OCI-LY3 (cell line): Measurements from ENCODE around the gene CSPG5.

Experiments used
- H2AFZ ChIP-seq: fragments of 200-600, 300-600 bp; shearing (Covaris generic); 2 replicates; pipeline ENCODE4 v1.6.0; 2014; ENCODE audit warnings: antibody characterized with exemption, low read depth, low read length
- H3K27ac ChIP-seq: fragments of 200-600, 300-600 bp; sonication (generic); 2 replicates; pipeline ENCODE4 v1.5.1; 2014; ENCODE audit warnings: mild to moderate bottlenecking, low read length, moderate library complexity, mixed read lengths
- H3K27me3 ChIP-seq: fragments of 200-600, 300-600 bp; sonication (generic); 2 replicates; pipeline ENCODE4 v1.6.1; 2014; ENCODE audit warnings: low read depth, low read length, mixed read lengths
- H3K36me3 ChIP-seq: fragments of 200-600, 300-600 bp; sonication (generic); replicated peaks from 2 replicates; pipeline ENCODE3; 2014; ENCODE audit warnings: low read depth, low read length, mixed read lengths
- H3K4me1 ChIP-seq: fragments of 300-600, 200-600 bp; sonication (generic); 2 replicates; pipeline ENCODE4 v1.6.1; 2014; ENCODE audit warnings: low read length, mixed read lengths
- H3K4me2 ChIP-seq: fragments of 200-600, 300-600 bp; sonication (generic); 2 replicates; pipeline ENCODE4 v1.6.1; 2014; ENCODE audit warnings: low read length, mixed read lengths
- H3K4me3 ChIP-seq: fragments of 300-600, 200-600 bp; sonication (generic); 2 replicates; pipeline ENCODE4 v1.5.1; 2014; ENCODE audit warnings: antibody characterized with exemption, mild to moderate bottlenecking, low read length, moderate library complexity
- H3K79me2 ChIP-seq: fragments of 300-600, 200-600 bp; shearing (Covaris generic); 2 replicates; pipeline ENCODE4 v1.6.1; 2014; ENCODE audit warnings: mild to moderate bottlenecking, low read length, mixed read lengths
- H3K9ac ChIP-seq: fragments of 300-600, 200-600 bp; shearing (Covaris generic); 2 replicates; pipeline ENCODE4 v1.6.0; 2014; ENCODE audit warnings: mild to moderate bottlenecking, low read length, moderate library complexity
- H3K9me3 ChIP-seq: fragments of 200-600, 300-600 bp; shearing (Covaris generic); 2 replicates; pipeline ENCODE4 v1.6.1; 2014; ENCODE audit warnings: low read length, mixed read lengths; ENCODE audit not compliant: insufficient read depth
- H4K20me1 ChIP-seq: fragments of 200-600, 300-600 bp; sonication (generic); 2 replicates; pipeline ENCODE4 v1.6.1; 2016; ENCODE audit warnings: low read length, mixed read lengths; ENCODE audit not compliant: insufficient read depth
- CTCF ChIP-seq: fragments of 200-600, 300-600 bp; sonication (generic); IDR thresholded peaks from 2 replicates; pipeline ENCODE4 v1.5.1; 2014; ENCODE audit warnings: antibody characterized with exemption, low read length, low read depth
- EZH2phosphoT487 ChIP-seq: fragments of 200-600 bp; shearing (Covaris generic); IDR thresholded peaks from 2 replicates; pipeline ENCODE4 v1.6.1; 2018; ENCODE audit warnings: antibody characterized with exemption, mixed run types, low read depth

The CSPG5 gene

DNA sequence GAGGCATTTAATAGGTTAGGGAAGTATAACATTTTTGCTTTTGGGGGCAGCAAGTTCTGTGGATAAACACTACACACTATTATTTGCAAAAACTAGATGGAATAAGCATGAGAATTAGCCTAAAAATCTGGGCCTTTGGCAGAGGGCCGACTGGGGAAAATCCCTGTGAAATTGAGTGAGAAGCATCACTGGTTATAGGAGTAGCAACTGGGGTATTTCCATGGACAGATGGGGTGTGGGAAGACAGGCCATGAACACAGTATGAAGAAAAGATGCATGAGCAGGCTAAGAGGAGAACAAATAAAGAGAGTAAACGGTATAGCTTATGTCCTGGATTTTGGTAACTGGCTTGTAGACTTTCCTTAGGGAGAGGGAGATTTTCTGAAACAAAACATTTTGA is 32.9 kb upstream of the CSPG5 start:
- H3K79me2 ChIP-seq = 0 out of 2 replicates have a peak, but pooled peaks cover 7% of the 10 kb centered on the region
- H3K4me1 ChIP-seq = peaks cover 3% of the 10 kb centered on the region; the same call in 1 of the 2 replicates
- no peak overlapping the region for H2AFZ ChIP-seq
- no peak overlapping the region for H3K4me3 ChIP-seq
- TF ChIP-seq CTCF (no peak), EZH2phosphoT487 (no peak)
- H4K20me1 ChIP-seq = no peaks in the 10 kb centered on the region; the same call in 1 of the 2 replicates
- peaks cover 67% of the 10 kb centered on the region for H3K36me3 ChIP-seq
- H3K4me2 ChIP-seq = no peak overlapping the region
- H3K27me3 ChIP-seq = no peaks in the 10 kb centered on the region
- H3K9me3 ChIP-seq = no peaks in the 10 kb centered on the region
- H3K9ac ChIP-seq = no peak overlapping the region
- H3K27ac ChIP-seq = no peak overlapping the region

DNA sequence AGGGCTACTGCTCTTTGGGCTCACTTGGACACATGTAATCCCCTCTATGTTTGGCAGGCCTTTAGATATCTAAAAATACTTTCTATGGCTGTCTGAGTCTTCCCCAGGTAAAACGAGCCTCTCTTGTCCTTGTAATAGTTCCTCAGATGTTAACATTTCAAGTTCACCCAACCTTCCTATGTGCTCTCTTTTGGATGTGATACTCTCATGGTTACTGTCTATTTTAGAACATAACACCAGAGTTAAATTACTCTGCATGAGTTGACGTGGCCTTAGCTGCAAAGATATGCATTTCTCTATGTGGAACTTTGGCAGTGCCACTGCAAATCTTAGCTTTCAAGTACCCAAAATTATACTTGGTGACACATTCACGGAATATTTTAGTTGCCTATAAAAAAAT is 31.9 kb upstream of the CSPG5 start:
- H3K4me3 ChIP-seq = no peak overlapping the region
- H3K27ac ChIP-seq = no peak overlapping the region
- peaks cover 68% of the 10 kb centered on the region for H3K36me3 ChIP-seq
- no peak overlapping the region for H3K9ac ChIP-seq
- 0 out of 2 replicates have a peak, but pooled peaks cover 10% of the 10 kb centered on the region for H3K79me2 ChIP-seq
- no peak overlapping the region for H3K4me2 ChIP-seq
- no peak overlapping the region for H2AFZ ChIP-seq
- TF ChIP-seq EZH2phosphoT487 (no peak), CTCF (no peak)
- H4K20me1 ChIP-seq = no peaks in the 10 kb centered on the region; the same call in 1 of the 2 replicates
- H3K9me3 ChIP-seq = no peaks in the 10 kb centered on the region
- peaks cover 3% of the 10 kb centered on the region; the same call in 1 of the 2 replicates for H3K4me1 ChIP-seq
- H3K27me3 ChIP-seq = no peaks in the 10 kb centered on the region

DNA sequence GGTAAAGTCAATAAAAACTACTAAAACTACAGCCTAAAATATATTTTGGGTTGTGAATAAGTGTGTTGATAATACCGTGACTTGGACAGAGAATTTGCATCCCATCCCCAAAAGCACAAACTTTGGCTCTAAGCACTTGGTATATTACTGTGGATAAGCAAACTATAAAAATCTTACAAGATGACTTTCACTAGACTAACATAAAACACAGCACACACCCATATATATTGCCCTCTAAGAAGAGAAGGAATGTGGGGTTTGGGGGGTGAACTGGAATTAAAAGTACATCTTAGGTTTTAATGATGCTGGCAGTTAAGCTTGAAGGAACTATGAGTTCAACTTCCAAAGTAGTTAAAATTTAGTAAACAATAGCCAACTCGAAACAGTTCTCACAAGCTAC is 28.7 kb upstream of the CSPG5 start:
- H2AFZ ChIP-seq = no peak overlapping the region
- no peak for TF ChIP-seq EZH2phosphoT487
- TF ChIP-seq CTCF = no peak
- H3K4me1 ChIP-seq = no peaks in the 10 kb centered on the region
- no peaks in the 10 kb centered on the region for H4K20me1 ChIP-seq
- H3K79me2 ChIP-seq = peaks cover 26% of the 10 kb centered on the region; the same call in 1 of the 2 replicates
- H3K36me3 ChIP-seq = peaks cover 71% of the 10 kb centered on the region
- no peak overlapping the region for H3K4me2 ChIP-seq
- H3K27ac ChIP-seq = no peak overlapping the region
- no peaks in the 10 kb centered on the region for H3K9me3 ChIP-seq
- no peak overlapping the region for H3K9ac ChIP-seq
- H3K27me3 ChIP-seq = no peaks in the 10 kb centered on the region
- no peak overlapping the region for H3K4me3 ChIP-seq

DNA sequence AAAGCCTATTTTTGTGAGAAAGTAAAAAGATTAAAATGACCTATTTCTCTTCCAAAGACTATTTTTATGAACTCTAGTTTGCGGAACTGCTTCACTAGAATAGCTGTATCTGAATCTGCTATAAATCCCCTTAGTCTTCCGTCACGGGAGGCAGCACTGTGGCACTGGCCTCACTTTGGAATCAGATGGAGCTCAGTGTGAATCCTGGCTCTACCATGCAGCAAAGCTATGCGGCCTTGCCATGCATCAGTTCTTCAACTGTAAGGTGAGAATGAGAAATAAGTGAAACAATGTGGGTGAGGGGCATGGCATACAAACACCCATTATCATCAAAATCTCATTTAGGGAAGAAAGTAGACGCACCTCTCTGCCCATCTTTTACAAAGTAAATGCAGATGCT is 27.5 kb upstream of the CSPG5 start:
- no peaks in the 10 kb centered on the region for H3K9me3 ChIP-seq
- H2AFZ ChIP-seq = no peak overlapping the region
- no peaks in the 10 kb centered on the region for H3K4me1 ChIP-seq
- no peak overlapping the region for H3K27ac ChIP-seq
- H3K36me3 ChIP-seq = peaks cover 62% of the 10 kb centered on the region
- H4K20me1 ChIP-seq = no peaks in the 10 kb centered on the region
- no peak overlapping the region for H3K4me2 ChIP-seq
- peaks cover 21% of the 10 kb centered on the region; the same call in 1 of the 2 replicates for H3K79me2 ChIP-seq
- no peak for TF ChIP-seq CTCF
- no peak for TF ChIP-seq EZH2phosphoT487
- no peaks in the 10 kb centered on the region for H3K27me3 ChIP-seq
- no peak overlapping the region for H3K4me3 ChIP-seq
- H3K9ac ChIP-seq = no peak overlapping the region
